ENCODE results near the gene TMEM131. TPM values are rescaled to one million over a fixed set of nuclear protein-coding genes. Genes with fewer than 3 reads are reported as not detected.

Gene TMEM131
- total and polyA plus RNA-seq, 3 donors from 2014 or later, result 35.0 to 54.8 (median 49.6) TPM

DNA sequence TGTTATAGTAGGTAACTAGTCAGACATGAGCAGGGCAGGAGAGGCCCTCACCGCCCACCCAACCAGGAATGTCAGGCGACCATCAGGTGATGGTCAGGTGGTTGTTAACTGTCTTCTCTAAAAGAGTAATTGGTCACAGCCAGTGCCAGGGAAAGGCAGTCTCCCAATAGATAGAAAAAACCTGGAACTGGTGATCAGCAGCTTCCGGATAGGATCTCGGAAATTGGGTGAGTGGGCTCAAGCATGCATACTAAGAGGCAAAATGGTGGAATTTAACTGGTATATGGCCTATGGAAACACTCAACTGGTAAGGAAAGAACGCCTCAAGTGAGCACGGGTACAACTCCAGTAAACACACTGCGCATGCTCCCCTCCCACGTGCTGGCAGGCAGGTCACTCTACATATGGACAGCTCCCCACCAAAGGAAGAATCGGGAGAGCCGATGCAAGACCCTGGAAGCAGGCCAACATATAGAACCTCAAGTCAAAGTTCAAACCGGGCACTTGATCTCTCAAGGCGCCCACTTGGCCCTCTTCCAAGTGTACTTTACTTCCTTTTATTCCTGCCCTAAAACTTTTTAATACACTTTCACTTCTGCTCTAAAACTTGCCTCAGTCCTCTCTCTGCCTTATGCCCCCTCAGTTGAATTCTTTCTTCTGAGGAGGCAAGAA is 43.5 kb upstream of the TMEM131 start:
- no peaks in the 10 kb centered on the region for H3K36me3 ChIP-seq (ENCODE audit: low read depth, missing control alignments)
- DNase-seq, result no peak
- no peak overlapping the region for H3K27ac ChIP-seq
- intact Hi-C loops (cut with DNase I; ENCODE audit: low total_unique reads), result no loop called here
- H3K4me3 ChIP-seq, result no peak overlapping the region
- H3K9me3 ChIP-seq, result no peaks in the 10 kb centered on the region
- 83% methylated on average over 12 of the region's 12 CpGs for WGBS, 2 donors
- TF ChIP-seq POLR2A (IDR thresholded peaks at IDR 0.05), result no peak
- TF ChIP-seq, protein P1, sequence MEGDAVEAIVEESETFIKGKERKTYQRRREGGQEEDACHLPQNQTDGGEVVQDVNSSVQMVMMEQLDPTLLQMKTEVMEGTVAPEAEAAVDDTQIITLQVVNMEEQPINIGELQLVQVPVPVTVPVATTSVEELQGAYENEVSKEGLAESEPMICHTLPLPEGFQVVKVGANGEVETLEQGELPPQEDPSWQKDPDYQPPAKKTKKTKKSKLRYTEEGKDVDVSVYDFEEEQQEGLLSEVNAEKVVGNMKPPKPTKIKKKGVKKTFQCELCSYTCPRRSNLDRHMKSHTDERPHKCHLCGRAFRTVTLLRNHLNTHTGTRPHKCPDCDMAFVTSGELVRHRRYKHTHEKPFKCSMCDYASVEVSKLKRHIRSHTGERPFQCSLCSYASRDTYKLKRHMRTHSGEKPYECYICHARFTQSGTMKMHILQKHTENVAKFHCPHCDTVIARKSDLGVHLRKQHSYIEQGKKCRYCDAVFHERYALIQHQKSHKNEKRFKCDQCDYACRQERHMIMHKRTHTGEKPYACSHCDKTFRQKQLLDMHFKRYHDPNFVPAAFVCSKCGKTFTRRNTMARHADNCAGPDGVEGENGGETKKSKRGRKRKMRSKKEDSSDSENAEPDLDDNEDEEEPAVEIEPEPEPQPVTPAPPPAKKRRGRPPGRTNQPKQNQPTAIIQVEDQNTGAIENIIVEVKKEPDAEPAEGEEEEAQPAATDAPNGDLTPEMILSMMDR (IDR thresholded peaks at IDR 0.05), result no peak
- peaks cover 13% of the 10 kb centered on the region for H3K4me1 ChIP-seq
- H3K27me3 ChIP-seq, result no peaks in the 10 kb centered on the region

DNA sequence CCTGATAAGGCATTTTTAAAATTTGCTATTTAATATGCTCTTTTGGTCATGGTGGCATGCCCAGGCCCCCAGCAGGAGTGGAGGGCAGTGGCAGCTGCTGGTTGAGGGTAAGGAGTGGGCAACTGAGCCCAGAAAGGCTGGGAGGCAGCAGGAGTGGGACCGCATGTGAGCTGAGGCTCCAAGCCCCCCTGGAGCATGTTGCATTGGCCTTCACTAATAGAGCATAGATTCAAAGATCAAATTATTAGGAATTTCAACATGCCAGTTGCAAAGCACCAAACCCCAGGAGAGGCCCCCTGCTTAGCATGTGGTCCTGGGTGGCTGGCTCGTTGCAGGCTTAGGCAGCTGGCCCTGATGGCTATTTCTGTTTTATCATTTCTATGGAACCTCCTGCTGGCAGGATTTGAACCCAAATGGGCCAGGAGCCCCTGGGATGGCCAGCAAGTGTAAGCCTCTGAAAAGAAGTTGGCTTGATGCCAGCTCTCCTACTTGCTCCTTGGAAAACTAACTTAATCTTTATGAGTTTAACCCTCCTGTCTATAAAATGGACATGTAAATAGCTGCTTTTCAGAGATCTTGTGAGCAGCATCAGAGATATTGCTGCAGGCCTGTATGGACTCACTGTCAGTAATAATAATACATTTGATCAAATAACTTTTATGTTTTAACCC is 42.1 kb upstream of the TMEM131 start:
- WGBS, 2 donors, result 61 to 69% methylated on average over 2 of the region's 2 CpGs
- no peak for TF ChIP-seq POLR2A (IDR thresholded peaks at IDR 0.05)
- TF ChIP-seq, protein P1 (IDR thresholded peaks at IDR 0.05), result no peak
- no peaks in the 10 kb centered on the region for H3K27me3 ChIP-seq
- no peak for DNase-seq
- H3K27ac ChIP-seq, result no peak overlapping the region
- peaks cover 13% of the 10 kb centered on the region for H3K4me1 ChIP-seq
- intact Hi-C loops (cut with DNase I; ENCODE audit: low total_unique reads), result no loop called here
- H3K9me3 ChIP-seq, result no peaks in the 10 kb centered on the region
- H3K4me3 ChIP-seq, result no peak overlapping the region
- no peaks in the 10 kb centered on the region for H3K36me3 ChIP-seq (ENCODE audit: low read depth, missing control alignments)

DNA sequence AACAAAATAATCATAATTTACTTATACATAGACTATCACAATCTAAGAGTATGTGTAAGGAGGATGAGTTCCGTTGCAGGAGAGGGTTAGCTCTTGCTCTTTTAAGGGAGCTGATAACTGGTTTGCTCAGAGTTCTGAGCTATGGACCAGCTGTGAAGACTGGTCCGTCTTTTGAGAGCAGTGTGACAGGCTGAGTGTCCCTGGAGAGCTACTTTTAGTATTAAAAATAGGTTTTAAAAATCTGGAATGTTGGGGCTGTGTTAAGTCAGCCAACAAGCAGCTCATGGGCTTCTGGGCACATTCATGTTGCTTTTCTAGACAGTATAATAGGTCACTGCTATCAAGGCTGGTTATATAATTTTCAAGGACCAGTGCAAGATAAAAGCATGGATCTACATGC is 41.5 kb upstream of the TMEM131 start:
- H3K27me3 ChIP-seq, result no peaks in the 10 kb centered on the region
- intact Hi-C loops (cut with DNase I; ENCODE audit: low total_unique reads), result no loop called here
- WGBS, 2 donors, result 36 to 48% methylated on average over 2 of the region's 2 CpGs
- DNase-seq, result no peak
- TF ChIP-seq POLR2A (IDR thresholded peaks at IDR 0.05), result no peak
- TF ChIP-seq, protein P1 (IDR thresholded peaks at IDR 0.05), result no peak
- no peaks in the 10 kb centered on the region for H3K36me3 ChIP-seq (ENCODE audit: low read depth, missing control alignments)
- no peak overlapping the region for H3K27ac ChIP-seq
- no peaks in the 10 kb centered on the region for H3K9me3 ChIP-seq
- H3K4me3 ChIP-seq, result no peak overlapping the region
- H3K4me1 ChIP-seq, result peaks cover 13% of the 10 kb centered on the region

DNA sequence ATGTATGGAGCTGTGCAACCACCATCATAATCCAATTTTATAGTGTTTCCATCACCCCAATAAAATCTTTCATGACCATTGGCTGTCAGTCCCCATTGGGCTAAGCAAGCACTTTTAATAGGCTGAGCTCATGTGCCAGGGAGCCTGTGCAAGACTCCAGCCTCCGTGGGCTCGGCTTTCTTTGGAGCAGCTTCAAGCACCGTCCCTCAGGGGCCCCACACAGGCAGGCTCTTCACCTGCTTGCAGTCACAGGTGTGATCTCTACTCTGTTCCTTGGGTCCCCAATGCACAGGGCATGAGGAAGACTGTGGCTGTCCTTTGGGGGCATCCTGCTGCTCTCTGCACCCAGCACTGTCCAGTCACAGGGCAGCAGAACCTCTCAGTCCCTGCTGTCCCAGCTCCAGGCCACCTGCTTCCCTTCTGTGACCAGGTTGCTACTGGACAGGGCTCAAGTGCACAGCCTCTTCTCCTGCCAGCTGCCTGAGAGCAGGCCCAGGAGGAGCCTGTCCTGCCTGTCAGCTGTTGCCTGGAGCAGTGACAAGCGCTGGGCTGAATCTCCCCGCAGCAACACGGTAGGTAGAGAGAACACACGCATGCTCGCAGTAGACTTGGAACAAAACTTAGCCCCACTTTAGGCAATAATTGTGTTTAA is 40.7 kb upstream of the TMEM131 start:
- intact Hi-C loops (cut with DNase I; ENCODE audit: low total_unique reads), result no loop called here

More for the DNA sequence above, 40.7 kb upstream of the TMEM131 start:
- Histone ChIP-seq H3K27ac (no peak overlapping the region), H3K9me3 (no peaks in the 10 kb centered on the region), H3K27me3 (no peaks in the 10 kb centered on the region), H3K4me3 (no peak overlapping the region), H3K36me3 (ENCODE audit: low read depth, missing control alignments) (no peaks in the 10 kb centered on the region), H3K4me1 (peaks cover 13% of the 10 kb centered on the region)
- no peak for DNase-seq
- 65 to 73% methylated on average over 7 to 8 of the region's 8 CpGs for WGBS, 2 donors
- TF ChIP-seq, protein P1 (IDR thresholded peaks at IDR 0.05), result no peak
- TF ChIP-seq POLR2A (IDR thresholded peaks at IDR 0.05), result no peak

Measured in testis (tissue), 3 donors.